Measurements from ENCODE around the gene TBC1D23. TPM values are rescaled to one million over a fixed set of nuclear protein-coding genes. Genes with fewer than 3 reads are reported as not detected.
A peak's percentile ranks its signal among the peaks of the same experiment; 100 is the strongest.

Gene TBC1D23
- total and polyA plus RNA-seq, 2 of the 13 experiments (the other 11 are each of a cell fraction or from before 2014, with no cell fraction given), result 28.7 to 35.4 TPM

- TF ChIP-seq, protein P1, sequence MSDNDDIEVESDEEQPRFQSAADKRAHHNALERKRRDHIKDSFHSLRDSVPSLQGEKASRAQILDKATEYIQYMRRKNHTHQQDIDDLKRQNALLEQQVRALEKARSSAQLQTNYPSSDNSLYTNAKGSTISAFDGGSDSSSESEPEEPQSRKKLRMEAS (IDR thresholded peaks at IDR 0.05), result peak; percentile 80
- TF ChIP-seq RXRA (CRISPR knock-in tag; IDR thresholded peaks at IDR 0.05) (peak; percentile 32; the same call in 1 of the 2 replicates), SIN3A (IDR thresholded peaks at IDR 0.05; ENCODE audit: borderline replicate concordance, low read depth, low read length) (peak; percentile 70; the same call in 1 of the 2 replicates), ZFP37 (CRISPR knock-in tag; IDR thresholded peaks at IDR 0.05; ENCODE audit: borderline replicate concordance) (peak; percentile 90), ZNF800 (CRISPR knock-in tag; IDR thresholded peaks at IDR 0.05) (peak; percentile 89), ZNF616 (CRISPR knock-in tag; IDR thresholded peaks at IDR 0.05; ENCODE audit: low read depth) (no peak), KMT2A (CRISPR knock-in tag; IDR thresholded peaks at IDR 0.05) (peak; percentile 48; the same call in 1 of the 2 replicates), CREM (IDR thresholded peaks at IDR 0.05) (peak; percentile 55), CREM (CRISPR knock-in tag; IDR thresholded peaks at IDR 0.05) (no peak), ZNF572 (CRISPR knock-in tag; IDR thresholded peaks at IDR 0.05) (0 out of 2 replicates have a peak, but pooled peaks have one; percentile 43), GPN1 (CRISPR knock-in tag; IDR thresholded peaks at IDR 0.05; ENCODE audit: borderline replicate concordance) (no peak), PLSCR1 (CRISPR knock-in tag; IDR thresholded peaks at IDR 0.05; ENCODE audit: borderline replicate concordance) (no peak), MYC (CRISPR knock-in tag; IDR thresholded peaks at IDR 0.05; ENCODE audit: borderline replicate concordance) (peak; percentile 86)
- TF ChIP-seq, protein P2, sequence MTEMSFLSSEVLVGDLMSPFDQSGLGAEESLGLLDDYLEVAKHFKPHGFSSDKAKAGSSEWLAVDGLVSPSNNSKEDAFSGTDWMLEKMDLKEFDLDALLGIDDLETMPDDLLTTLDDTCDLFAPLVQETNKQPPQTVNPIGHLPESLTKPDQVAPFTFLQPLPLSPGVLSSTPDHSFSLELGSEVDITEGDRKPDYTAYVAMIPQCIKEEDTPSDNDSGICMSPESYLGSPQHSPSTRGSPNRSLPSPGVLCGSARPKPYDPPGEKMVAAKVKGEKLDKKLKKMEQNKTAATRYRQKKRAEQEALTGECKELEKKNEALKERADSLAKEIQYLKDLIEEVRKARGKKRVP (CRISPR knock-in tag; IDR thresholded peaks at IDR 0.05), result peak in 1 of 2 experiments; percentile 46; a peak in 1 of 4 replicates
- TF ChIP-seq, protein P3, sequence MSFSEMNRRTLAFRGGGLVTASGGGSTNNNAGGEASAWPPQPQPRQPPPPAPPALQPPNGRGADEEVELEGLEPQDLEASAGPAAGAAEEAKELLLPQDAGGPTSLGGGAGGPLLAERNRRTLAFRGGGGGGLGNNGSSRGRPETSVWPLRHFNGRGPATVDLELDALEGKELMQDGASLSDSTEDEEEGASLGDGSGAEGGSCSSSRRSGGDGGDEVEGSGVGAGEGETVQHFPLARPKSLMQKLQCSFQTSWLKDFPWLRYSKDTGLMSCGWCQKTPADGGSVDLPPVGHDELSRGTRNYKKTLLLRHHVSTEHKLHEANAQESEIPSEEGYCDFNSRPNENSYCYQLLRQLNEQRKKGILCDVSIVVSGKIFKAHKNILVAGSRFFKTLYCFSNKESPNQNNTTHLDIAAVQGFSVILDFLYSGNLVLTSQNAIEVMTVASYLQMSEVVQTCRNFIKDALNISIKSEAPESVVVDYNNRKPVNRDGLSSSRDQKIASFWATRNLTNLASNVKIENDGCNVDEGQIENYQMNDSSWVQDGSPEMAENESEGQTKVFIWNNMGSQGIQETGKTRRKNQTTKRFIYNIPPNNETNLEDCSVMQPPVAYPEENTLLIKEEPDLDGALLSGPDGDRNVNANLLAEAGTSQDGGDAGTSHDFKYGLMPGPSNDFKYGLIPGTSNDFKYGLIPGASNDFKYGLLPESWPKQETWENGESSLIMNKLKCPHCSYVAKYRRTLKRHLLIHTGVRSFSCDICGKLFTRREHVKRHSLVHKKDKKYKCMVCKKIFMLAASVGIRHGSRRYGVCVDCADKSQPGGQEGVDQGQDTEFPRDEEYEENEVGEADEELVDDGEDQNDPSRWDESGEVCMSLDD (CRISPR knock-in tag; IDR thresholded peaks at IDR 0.05; ENCODE audit: borderline replicate concordance), result peak; percentile 62; the same call in 1 of the 2 replicates
- TF ChIP-seq, protein P4, sequence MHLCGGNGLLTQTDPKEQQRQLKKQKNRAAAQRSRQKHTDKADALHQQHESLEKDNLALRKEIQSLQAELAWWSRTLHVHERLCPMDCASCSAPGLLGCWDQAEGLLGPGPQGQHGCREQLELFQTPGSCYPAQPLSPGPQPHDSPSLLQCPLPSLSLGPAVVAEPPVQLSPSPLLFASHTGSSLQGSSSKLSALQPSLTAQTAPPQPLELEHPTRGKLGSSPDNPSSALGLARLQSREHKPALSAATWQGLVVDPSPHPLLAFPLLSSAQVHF (CRISPR knock-in tag; IDR thresholded peaks at IDR 0.05), result no peak
- TF ChIP-seq, protein P5, sequence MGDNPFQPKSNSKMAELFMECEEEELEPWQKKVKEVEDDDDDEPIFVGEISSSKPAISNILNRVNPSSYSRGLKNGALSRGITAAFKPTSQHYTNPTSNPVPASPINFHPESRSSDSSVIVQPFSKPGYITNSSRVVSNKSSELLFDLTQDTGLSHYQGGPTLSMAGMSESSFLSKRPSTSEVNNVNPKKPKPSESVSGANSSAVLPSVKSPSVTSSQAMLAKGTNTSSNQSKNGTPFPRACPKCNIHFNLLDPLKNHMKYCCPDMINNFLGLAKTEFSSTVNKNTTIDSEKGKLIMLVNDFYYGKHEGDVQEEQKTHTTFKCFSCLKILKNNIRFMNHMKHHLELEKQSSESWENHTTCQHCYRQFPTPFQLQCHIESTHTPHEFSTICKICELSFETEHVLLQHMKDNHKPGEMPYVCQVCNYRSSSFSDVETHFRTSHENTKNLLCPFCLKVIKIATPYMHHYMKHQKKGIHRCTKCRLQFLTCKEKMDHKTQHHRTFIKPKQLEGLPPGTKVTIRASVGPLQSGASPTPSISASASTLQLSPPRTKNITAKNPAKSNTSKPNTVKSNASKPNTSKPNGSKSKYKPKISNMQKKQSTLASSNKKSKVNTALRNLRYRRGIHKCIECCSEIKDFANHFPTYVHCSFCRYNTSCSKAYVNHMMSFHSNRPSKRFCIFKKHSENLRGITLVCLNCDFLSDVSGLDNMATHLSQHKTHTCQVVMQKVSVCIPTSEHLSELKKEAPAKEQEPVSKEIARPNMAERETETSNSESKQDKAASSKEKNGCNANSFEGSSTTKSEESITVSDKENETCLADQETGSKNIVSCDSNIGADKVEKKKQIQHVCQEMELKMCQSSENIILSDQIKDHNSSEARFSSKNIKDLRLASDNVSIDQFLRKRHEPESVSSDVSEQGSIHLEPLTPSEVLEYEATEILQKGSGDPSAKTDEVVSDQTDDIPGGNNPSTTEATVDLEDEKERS (CRISPR knock-in tag; IDR thresholded peaks at IDR 0.05), result peak; percentile 81
Measured at GRCh38 chr3:100334488-100335351, 73.9 kb downstream of the TBC1D23 start, which contains the start of gene NIT2 (continued).

All from HepG2 (cell line).